Mesothelial cell of epicardium (in vitro differentiated cells): ENCODE data around the gene MGAT5B. TPM values are rescaled to one million over a fixed set of nuclear protein-coding genes. Genes with fewer than 3 reads are reported as not detected.

Experiments
- DNase-seq, 2 experiments: peaks; one replicate each; pipeline ENCODE4 v3.0.0; 2021; ENCODE audit warnings: low spot score in 2 of 2; ENCODE audit not compliant: unreplicated experiment in 2 of 2
- H3K27ac Mint-ChIP-seq: 2 replicates; pipeline ENCODE4 v1.8.0; 2021; ENCODE audit warnings: mixed read lengths
- H3K27me3 Mint-ChIP-seq: 2 replicates; pipeline ENCODE4 v1.8.0; 2021; ENCODE audit warnings: low read depth, mixed read lengths
- H3K36me3 Mint-ChIP-seq: 2 replicates; pipeline ENCODE4 v1.8.0; 2021; ENCODE audit warnings: mixed read lengths
- H3K4me1 Mint-ChIP-seq: 2 replicates; pipeline ENCODE4 v1.8.0; 2021; ENCODE audit warnings: mixed read lengths
- H3K4me3 Mint-ChIP-seq: 2 replicates; pipeline ENCODE4 v1.8.0; 2021; ENCODE audit warnings: mild to moderate bottlenecking, moderate library complexity, mixed read lengths
- H3K9me3 Mint-ChIP-seq: 2 replicates; pipeline ENCODE4 v1.8.0; 2021; ENCODE audit warnings: mixed read lengths
- total RNA-seq: library from RNA; stranded (reverse); gene quantifications from 3 replicates; pipeline ENCODE4 v1.2.1, GENCODE V29; 2021
- TF ChIP-seq, protein P1 (sequence below): fragments of 200-600 bp; sonication (generic); IDR thresholded peaks from one replicate; pipeline ENCODE4 v1.5.0; 2021; ENCODE audit warnings: antibody characterized with exemption; ENCODE audit not compliant: unreplicated experiment

The MGAT5B gene
- total RNA-seq, 1 donor from 2014 or later, result 0.78 TPM

DNA sequence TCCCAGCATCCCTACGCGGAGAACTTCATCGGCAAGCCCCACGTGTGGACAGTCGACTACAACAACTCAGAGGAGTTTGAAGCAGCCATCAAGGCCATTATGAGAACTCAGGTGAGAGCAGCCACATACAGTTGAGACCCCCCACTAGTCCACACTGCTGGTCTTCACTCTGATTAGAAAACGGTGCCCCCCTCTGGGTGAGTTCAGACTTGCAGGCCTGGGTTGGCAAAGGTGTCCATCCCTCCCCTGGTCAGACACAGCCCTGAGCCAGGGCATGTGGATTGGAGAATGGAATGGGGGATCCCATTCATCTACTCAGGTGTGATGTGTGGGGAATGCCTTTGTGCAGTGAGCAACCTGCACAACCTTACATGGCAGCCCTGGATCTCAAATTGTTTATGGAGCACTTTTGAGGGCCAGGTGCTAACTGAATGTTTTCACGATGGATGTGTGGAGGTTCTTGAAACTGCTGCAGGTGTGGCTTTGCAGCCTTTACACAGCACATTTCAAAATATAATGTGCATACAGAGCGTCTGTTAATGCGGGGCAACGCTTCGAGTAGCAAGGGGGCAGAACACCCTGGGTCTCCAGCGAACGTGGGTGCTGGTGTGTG lies 72.6 kb downstream of the MGAT5B start:
- no peak overlapping the region for H3K4me3 Mint-ChIP-seq
- no peak for DNase-seq
- H3K9me3 Mint-ChIP-seq, result no peaks in the 10 kb centered on the region
- no peaks in the 10 kb centered on the region for H3K4me1 Mint-ChIP-seq
- no peak overlapping the region for H3K27ac Mint-ChIP-seq
- peaks cover 3% of the 10 kb centered on the region for H3K27me3 Mint-ChIP-seq
- TF ChIP-seq, protein P1, sequence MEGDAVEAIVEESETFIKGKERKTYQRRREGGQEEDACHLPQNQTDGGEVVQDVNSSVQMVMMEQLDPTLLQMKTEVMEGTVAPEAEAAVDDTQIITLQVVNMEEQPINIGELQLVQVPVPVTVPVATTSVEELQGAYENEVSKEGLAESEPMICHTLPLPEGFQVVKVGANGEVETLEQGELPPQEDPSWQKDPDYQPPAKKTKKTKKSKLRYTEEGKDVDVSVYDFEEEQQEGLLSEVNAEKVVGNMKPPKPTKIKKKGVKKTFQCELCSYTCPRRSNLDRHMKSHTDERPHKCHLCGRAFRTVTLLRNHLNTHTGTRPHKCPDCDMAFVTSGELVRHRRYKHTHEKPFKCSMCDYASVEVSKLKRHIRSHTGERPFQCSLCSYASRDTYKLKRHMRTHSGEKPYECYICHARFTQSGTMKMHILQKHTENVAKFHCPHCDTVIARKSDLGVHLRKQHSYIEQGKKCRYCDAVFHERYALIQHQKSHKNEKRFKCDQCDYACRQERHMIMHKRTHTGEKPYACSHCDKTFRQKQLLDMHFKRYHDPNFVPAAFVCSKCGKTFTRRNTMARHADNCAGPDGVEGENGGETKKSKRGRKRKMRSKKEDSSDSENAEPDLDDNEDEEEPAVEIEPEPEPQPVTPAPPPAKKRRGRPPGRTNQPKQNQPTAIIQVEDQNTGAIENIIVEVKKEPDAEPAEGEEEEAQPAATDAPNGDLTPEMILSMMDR, result no peak
- H3K36me3 Mint-ChIP-seq, result no peaks in the 10 kb centered on the region

DNA sequence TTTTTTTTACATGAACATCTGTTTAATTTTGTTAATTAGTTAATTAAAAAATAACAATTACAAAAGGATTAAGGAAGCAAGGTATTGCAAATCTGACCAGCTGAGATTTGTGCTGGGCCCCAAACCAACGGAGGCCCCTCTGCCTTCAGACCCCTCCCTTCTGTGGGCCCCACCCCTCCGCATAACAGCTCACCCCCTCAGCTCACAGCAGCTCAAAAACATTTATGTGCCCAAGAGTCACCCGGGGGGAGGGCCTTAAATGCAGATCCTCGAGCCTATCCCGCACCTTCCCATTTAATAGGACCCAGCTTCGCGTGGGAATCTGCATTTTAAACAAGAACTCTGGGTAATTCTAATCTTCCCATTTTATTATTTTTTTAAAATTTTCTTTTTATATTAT lies 75.0 kb downstream of the MGAT5B start:
- Mint-ChIP-seq H3K4me3 (no peak overlapping the region), H3K4me1 (no peaks in the 10 kb centered on the region), H3K9me3 (no peaks in the 10 kb centered on the region), H3K27me3 (peaks cover 2% of the 10 kb centered on the region), H3K36me3 (no peaks in the 10 kb centered on the region), H3K27ac (no peak overlapping the region)
- no peak for DNase-seq
- TF ChIP-seq, protein P1, result no peak

DNA sequence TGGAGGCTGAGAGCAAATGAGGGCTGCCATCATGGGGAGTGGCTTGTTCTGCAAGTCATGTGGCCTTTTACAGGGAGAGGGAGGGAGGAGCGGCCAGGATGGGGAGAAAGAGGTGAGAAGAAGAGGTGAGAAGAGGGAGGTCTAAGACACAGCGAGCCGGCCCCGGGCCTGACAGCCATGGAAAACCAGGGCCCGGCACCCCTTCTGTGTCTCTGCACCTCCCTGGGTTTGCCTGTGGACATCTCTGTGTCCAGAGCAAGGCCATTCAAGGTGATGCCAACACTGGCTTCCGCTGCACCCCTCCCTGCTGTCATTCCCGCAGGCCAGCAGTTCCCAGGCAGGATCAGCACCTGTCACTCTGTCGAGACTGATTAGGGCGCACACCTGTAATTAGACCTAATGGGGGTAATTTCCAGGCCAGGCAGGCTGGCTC lies 75.6 kb downstream of the MGAT5B start:
- H3K4me3 Mint-ChIP-seq, result no peak overlapping the region
- H3K4me1 Mint-ChIP-seq, result no peaks in the 10 kb centered on the region
- DNase-seq, result no peak
- no peaks in the 10 kb centered on the region for H3K9me3 Mint-ChIP-seq
- H3K36me3 Mint-ChIP-seq, result no peaks in the 10 kb centered on the region
- H3K27ac Mint-ChIP-seq, result no peak overlapping the region
- TF ChIP-seq, protein P1, result no peak
- H3K27me3 Mint-ChIP-seq, result peaks cover 2% of the 10 kb centered on the region

DNA sequence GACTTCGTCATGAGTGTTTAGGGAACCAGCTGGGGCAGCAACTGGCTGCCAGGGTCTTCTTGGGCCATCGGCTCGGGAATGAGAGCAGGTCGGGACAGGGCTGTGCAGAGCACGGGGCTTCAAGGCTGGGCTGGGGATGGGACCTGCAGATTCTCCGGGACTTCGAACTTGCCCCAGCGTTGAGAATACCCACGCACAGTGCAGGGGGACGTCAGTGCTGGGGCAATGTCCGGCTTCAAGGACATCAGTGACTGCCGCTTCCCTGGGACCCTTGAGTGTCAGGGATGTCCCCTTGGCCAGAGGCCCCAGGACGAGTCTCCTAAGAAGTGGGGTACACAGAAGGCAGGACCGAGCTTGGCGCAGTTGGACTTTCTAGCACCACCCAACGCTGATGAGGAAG lies 76.3 kb downstream of the MGAT5B start:
- no peaks in the 10 kb centered on the region for H3K4me1 Mint-ChIP-seq
- no peak overlapping the region for H3K27ac Mint-ChIP-seq
- H3K27me3 Mint-ChIP-seq, result peaks cover 2% of the 10 kb centered on the region
- TF ChIP-seq, protein P1, result no peak
- no peaks in the 10 kb centered on the region for H3K9me3 Mint-ChIP-seq
- no peaks in the 10 kb centered on the region for H3K36me3 Mint-ChIP-seq
- H3K4me3 Mint-ChIP-seq, result no peak overlapping the region
- no peak for DNase-seq

DNA sequence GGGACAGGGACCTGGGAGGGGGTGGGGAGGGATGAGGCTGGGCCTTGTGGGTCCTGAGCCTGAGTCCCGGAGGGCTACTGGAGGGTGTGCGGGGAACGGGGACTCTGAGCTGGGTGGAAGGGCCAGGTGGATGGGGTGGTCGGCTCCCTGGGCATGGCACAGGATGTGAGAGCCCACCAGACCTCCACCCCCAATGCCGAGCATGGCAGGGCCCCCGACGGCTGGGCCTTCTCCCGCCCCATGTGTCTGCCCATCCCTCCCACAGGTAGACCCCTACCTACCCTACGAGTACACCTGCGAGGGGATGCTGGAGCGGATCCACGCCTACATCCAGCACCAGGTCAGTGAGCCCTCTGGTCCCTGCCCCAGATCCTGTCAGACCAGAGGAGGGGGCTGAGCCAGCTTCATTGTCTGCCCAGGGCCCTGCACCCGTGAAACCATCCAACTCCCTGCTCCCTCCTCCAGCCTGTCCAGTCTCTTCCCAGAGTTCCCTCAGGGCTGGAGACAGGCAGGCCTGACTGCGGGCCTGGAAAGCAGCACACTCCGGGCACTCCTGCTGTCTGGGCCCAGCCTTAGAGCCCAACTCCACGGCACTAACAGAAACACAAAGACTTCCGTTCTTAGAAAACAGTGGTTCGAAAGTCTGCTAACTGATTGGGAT lies 78.0 kb downstream of the MGAT5B start:
- Mint-ChIP-seq H3K9me3 (no peaks in the 10 kb centered on the region), H3K4me3 (no peak overlapping the region), H3K27me3 (peaks cover 2% of the 10 kb centered on the region), H3K4me1 (no peaks in the 10 kb centered on the region), H3K36me3 (no peaks in the 10 kb centered on the region), H3K27ac (no peak overlapping the region)
- TF ChIP-seq, protein P1, result no peak
- no peak for DNase-seq
